Karpas-422 (cell line): ENCODE measurements around the gene MED19. TPM values are rescaled to one million over a fixed set of nuclear protein-coding genes. Genes with fewer than 3 reads are reported as not detected.
"Not testable (repeated sequence)": the region's sequence is repeated elsewhere in the genome, so short reads cannot be mapped to it uniquely, and the experiment has no call there.

Source experiments
- DNase-seq: peaks from one replicate; pipeline ENCODE4 v3.0.0-alpha.2; 2015
- H2AFZ ChIP-seq: fragments of 200-600 bp; sonication (generic); 2 replicates; pipeline ENCODE4 v1.6.1; 2014; ENCODE audit warnings: antibody characterized with exemption, low read length, mixed read lengths
- H3K27ac ChIP-seq: fragments of 200-600 bp; sonication (generic); 2 replicates; pipeline ENCODE4 v1.5.1; 2014; ENCODE audit warnings: mild to moderate bottlenecking, low read length, moderate library complexity
- H3K27me3 ChIP-seq: fragments of 200-600 bp; sonication (generic); 2 replicates; pipeline ENCODE4 v1.6.1; 2014; ENCODE audit warnings: low read length, mixed read lengths
- H3K36me3 ChIP-seq: fragments of 200-600 bp; sonication (generic); 2 replicates; pipeline ENCODE4 v1.6.1; 2014; ENCODE audit warnings: low read length, mixed read lengths; ENCODE audit not compliant: insufficient read depth
- H3K4me1 ChIP-seq: fragments of 200-600 bp; sonication (generic); 2 replicates; pipeline ENCODE4 v1.6.1; 2014; ENCODE audit warnings: mild to moderate bottlenecking, low read length, mixed read lengths
- H3K4me2 ChIP-seq: fragments of 200-600 bp; sonication (generic); 2 replicates; pipeline ENCODE4 v1.6.1; 2014; ENCODE audit warnings: low read length, low read depth, mild to moderate bottlenecking; ENCODE audit not compliant: poor library complexity, severe bottlenecking
- H3K4me3 ChIP-seq: fragments of 200-600 bp; sonication (generic); 2 replicates; pipeline ENCODE4 v1.5.1; 2014; ENCODE audit warnings: mild to moderate bottlenecking, antibody characterized with exemption, low read length, mixed read lengths
- H3K79me2 ChIP-seq: fragments of 200-600 bp; sonication (generic); 2 replicates; pipeline ENCODE4 v1.6.1; 2014; ENCODE audit warnings: mild to moderate bottlenecking, low read length, mixed read lengths
- H3K9ac ChIP-seq: fragments of 200-600 bp; sonication (generic); 2 replicates; pipeline ENCODE4 v1.6.0; 2014; ENCODE audit warnings: low read length
- H3K9me2 ChIP-seq: fragments of 200-600 bp; sonication (generic), shearing (Covaris generic); replicated peaks from 2 replicates; pipeline ENCODE4 v1.6.0; 2014; ENCODE audit warnings: mild to moderate bottlenecking, low read length, moderate library complexity; ENCODE audit not compliant: insufficient read depth
- H3K9me3 ChIP-seq: fragments of 300-700, 200-600 bp; sonication (generic); 2 replicates; pipeline ENCODE4 v1.6.1; 2014; ENCODE audit warnings: low read length, mixed read lengths
- H4K20me1 ChIP-seq: fragments of 200-600 bp; sonication (generic); 2 replicates; pipeline ENCODE4 v1.6.1; 2014; ENCODE audit warnings: mild to moderate bottlenecking, antibody characterized with exemption, low read length, low read depth; ENCODE audit not compliant: insufficient read depth
- total RNA-seq: library from RNA; depleted of rRNA; stranded (reverse); fragments of >200 nt; shearing (Covaris generic); gene quantifications from 2 replicates; pipeline ENCODE4 v1.2.3, GENCODE V29; 2014; ENCODE audit warnings: low replicate concordance

Gene MED19
- total RNA-seq, 1 experiment from 2014 or later, result 12.8 TPM

- H3K36me3 ChIP-seq, result peaks cover 24% of the 10 kb centered on the region; the same call in 1 of the 2 replicates
- no peaks in the 10 kb centered on the region for H3K27me3 ChIP-seq
- no peaks in the 10 kb centered on the region for H4K20me1 ChIP-seq
- H3K27ac ChIP-seq, result peak overlapping the region; percentile 57
- H3K9ac ChIP-seq, result peak overlapping the region; percentile 93
- peaks cover 18% of the 10 kb centered on the region for H3K4me1 ChIP-seq
- peak; percentile 57 for DNase-seq
- peaks cover 22% of the 10 kb centered on the region for H3K79me2 ChIP-seq
- H3K4me3 ChIP-seq, result peak overlapping the region; percentile 84
- peak overlapping the region; percentile 72 for H3K4me2 ChIP-seq
- H3K9me3 ChIP-seq, result no peaks in the 10 kb centered on the region
- H2AFZ ChIP-seq, result no peak overlapping the region
- H3K9me2 ChIP-seq, result no peaks in the 10 kb centered on the region
These were observed 30.1 kb upstream of the MED19 start for GRCh38 chr11:57742087-57742452.

DNA sequence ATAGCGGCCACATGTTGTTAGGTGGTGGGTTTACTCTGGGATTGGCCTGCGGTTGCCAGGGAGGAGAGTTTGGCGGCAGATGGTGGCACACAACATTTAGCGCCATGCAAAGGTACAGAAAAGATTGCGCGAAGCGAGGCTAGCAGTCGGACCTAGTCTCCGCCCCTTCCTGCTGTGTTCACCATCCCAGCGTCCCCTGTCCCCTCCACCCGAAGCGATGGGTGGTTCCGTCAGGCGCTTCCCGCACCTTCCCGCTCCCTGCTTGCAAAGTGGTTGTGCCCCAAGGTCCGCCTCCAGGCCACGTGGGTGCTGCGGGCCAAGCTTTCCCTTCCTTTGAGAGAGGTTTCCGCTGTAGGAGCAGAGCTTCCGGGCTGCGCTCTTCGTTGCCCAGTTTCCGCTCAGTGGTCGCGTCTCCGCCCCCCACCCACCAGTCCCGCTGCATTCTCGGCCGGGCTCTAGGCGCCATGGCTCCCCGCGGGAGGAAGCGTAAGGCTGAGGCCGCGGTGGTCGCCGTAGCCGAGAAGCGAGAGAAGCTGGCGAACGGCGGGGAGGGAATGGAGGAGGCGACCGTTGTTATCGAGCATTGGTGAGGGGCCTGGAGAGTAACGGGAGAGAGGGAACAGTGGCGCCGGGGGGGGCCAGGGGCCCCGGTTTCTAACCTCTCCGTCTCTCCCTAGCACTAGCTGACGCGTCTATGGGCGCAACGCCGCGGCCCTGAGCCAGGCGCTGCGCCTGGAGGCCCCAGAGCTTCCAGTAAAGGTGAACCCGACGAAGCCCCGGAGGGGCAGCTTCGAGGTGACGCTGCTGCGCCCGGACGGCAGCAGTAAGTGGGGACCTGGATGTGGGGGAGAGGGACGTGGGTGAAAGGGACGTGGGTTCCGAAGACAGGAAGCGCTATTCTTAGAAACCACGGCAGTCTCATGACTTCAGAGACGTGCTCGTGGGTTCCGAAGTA lies 29.4 kb upstream of the MED19 start, which contains the start of gene SELENOH:
TSS of gene SELENOH (plus strand) at position 360 of the 955 bp plus-strand sequence. CDS start at position 465, 105 bp downstream.
- peaks cover 28% of the 10 kb centered on the region for H3K79me2 ChIP-seq
- H3K27ac ChIP-seq, result peak within 1 kb of the TSS; percentile 73
- H3K36me3 ChIP-seq, result peaks cover 24% of the 10 kb centered on the region; the same call in 1 of the 2 replicates
- H4K20me1 ChIP-seq, result no peaks in the 10 kb centered on the region
- H3K9me3 ChIP-seq, result no peaks in the 10 kb centered on the region
- peak; percentile 98 for DNase-seq
- peak within 1 kb of the TSS; percentile 93 for H3K9ac ChIP-seq
- no peak within 1 kb of the TSS for H2AFZ ChIP-seq
- peaks cover 18% of the 10 kb centered on the region for H3K4me1 ChIP-seq
- no peaks in the 10 kb centered on the region for H3K9me2 ChIP-seq
- peak within 1 kb of the TSS; percentile 84 for H3K4me3 ChIP-seq
- H3K27me3 ChIP-seq, result no peaks in the 10 kb centered on the region
- peak within 1 kb of the TSS; percentile 72 for H3K4me2 ChIP-seq

DNA sequence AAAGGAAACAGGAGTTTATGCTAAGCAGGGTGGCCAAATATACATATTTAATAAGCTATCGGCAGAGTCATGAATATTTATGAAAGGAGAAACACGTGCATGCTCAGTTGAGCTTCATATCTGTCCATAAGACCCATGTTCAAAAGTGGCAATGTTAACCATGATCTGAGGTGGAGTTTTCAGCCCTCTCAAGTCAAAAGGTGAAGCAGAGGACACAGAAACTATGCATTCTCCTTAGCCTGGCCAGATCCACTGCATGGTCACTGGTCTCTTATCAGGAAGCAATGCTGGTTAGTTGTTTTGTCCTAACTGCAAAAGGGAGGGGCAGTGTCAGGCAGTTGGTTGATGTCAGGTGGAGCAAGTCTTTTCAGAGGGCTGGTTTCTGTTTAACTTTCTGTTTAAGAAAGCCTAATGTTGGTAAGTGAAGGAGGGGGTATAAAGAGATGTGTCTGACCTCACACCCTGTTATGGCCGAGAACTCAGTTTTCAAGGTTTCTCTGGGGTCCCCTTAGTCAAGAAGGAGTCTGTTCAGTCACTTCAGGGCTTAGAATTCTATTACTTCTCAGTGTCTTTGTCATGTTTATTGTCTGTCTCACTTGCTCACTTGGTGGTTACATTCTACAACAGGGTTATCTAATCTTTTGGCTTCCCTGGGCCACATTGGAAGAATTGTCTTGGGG lies 23.7 kb upstream of the MED19 start:
- H3K36me3 ChIP-seq, result peaks cover 4% of the 10 kb centered on the region; the same call in 1 of the 2 replicates

DNA sequence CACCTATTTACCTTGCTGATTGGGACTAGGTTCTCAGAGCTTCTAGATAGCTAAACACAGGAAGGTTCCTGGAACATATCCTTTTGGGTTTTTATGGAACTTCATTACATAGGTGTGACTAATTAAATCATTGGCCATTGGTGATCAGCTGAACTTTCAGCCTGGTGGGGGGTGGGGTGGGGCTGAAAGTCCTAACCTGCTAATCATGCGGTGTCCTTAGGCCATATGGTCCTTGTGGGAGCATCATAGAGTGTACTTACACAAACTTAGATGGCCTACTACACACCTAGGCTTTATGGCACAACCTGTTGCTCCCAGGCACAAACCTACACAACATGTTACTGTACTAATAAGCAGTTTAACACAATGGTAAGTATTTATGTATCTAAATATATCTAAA lies 20.6 kb upstream of the MED19 start:
- Histone ChIP-seq H3K79me2 (peaks cover 86% of the 10 kb centered on the region), H3K9ac (no peak overlapping the region), H3K9me2 (no peaks in the 10 kb centered on the region), H3K9me3 (no peaks in the 10 kb centered on the region), H4K20me1 (peaks cover 4% of the 10 kb centered on the region; the same call in 1 of the 2 replicates), H2AFZ (no peak overlapping the region), H3K27me3 (no peaks in the 10 kb centered on the region), H3K4me3 (no peak overlapping the region), H3K4me2 (no peak overlapping the region), H3K36me3 (no peaks in the 10 kb centered on the region; the same call in 1 of the 2 replicates), H3K4me1 (peaks cover 21% of the 10 kb centered on the region), H3K27ac (no peak overlapping the region)
- no peak for DNase-seq

More for the DNA sequence above, 23.7 kb upstream of the MED19 start:
- no peak overlapping the region for H3K4me3 ChIP-seq
- no peaks in the 10 kb centered on the region for H3K27me3 ChIP-seq
- H3K4me2 ChIP-seq, result no peak overlapping the region
- no peak overlapping the region for H3K27ac ChIP-seq
- H3K79me2 ChIP-seq, result peaks cover 59% of the 10 kb centered on the region
- peaks cover 6% of the 10 kb centered on the region for H3K4me1 ChIP-seq
- H3K9ac ChIP-seq, result no peak overlapping the region
- no peaks in the 10 kb centered on the region for H3K9me3 ChIP-seq
- H2AFZ ChIP-seq, result no peak overlapping the region
- H3K9me2 ChIP-seq, result no peaks in the 10 kb centered on the region
- peaks cover 4% of the 10 kb centered on the region; the same call in 1 of the 2 replicates for H4K20me1 ChIP-seq
- peak; percentile 35 for DNase-seq

DNA sequence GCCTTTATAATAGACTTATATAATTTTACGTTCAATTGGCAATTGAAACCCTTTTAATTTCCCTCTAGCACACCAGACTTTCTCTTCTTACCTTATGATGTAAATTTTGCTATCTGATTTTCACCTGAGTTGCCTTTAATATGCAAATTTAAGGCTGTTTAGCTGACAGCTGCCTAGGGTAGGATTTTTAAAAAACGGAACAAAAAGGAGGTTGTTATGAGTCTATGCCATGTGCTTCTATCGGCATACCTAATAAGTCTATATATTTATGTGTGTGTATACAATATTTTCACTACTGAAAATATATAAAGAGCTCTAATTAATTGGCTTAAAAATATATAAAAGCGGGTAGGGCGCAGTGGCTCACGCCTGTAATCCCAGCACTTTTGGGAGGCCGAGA lies 17.5 kb upstream of the MED19 start:
- peaks cover 35% of the 10 kb centered on the region for H3K4me1 ChIP-seq
- peak overlapping the region; percentile 51 for H3K4me2 ChIP-seq
- H4K20me1 ChIP-seq, result peaks cover 4% of the 10 kb centered on the region; the same call in 1 of the 2 replicates
- no peak for DNase-seq
- no peaks in the 10 kb centered on the region for H3K9me3 ChIP-seq
- peaks cover 5% of the 10 kb centered on the region; the same call in 1 of the 2 replicates for H3K36me3 ChIP-seq
- H3K79me2 ChIP-seq, result peaks cover 95% of the 10 kb centered on the region
- no peak overlapping the region for H3K4me3 ChIP-seq
- H3K27me3 ChIP-seq, result no peaks in the 10 kb centered on the region
- no peaks in the 10 kb centered on the region for H3K9me2 ChIP-seq
- 0 out of 2 replicates have a peak overlapping the region, but pooled peaks have one; percentile 30 for H3K9ac ChIP-seq
- H2AFZ ChIP-seq, result no peak overlapping the region
- peak overlapping the region; percentile 64 for H3K27ac ChIP-seq

GRCh38 chr11:57728829-57729228 lies 16.8 kb upstream of the MED19 start:
- peaks cover 97% of the 10 kb centered on the region for H3K79me2 ChIP-seq
- H3K9me3 ChIP-seq, result no peaks in the 10 kb centered on the region
- H3K4me2 ChIP-seq, result peak overlapping the region; percentile 51
- H3K4me3 ChIP-seq, result no peak overlapping the region
- no peak for DNase-seq
- H3K36me3 ChIP-seq, result peaks cover 5% of the 10 kb centered on the region; the same call in 1 of the 2 replicates
- H3K9ac ChIP-seq, result peak overlapping the region; percentile 30; the same call in 1 of the 2 replicates
- no peak overlapping the region for H2AFZ ChIP-seq
- H3K9me2 ChIP-seq, result no peaks in the 10 kb centered on the region
- peak overlapping the region; percentile 64 for H3K27ac ChIP-seq
- H3K4me1 ChIP-seq, result peaks cover 35% of the 10 kb centered on the region
- H3K27me3 ChIP-seq, result no peaks in the 10 kb centered on the region
- peaks cover 4% of the 10 kb centered on the region; the same call in 1 of the 2 replicates for H4K20me1 ChIP-seq

DNA sequence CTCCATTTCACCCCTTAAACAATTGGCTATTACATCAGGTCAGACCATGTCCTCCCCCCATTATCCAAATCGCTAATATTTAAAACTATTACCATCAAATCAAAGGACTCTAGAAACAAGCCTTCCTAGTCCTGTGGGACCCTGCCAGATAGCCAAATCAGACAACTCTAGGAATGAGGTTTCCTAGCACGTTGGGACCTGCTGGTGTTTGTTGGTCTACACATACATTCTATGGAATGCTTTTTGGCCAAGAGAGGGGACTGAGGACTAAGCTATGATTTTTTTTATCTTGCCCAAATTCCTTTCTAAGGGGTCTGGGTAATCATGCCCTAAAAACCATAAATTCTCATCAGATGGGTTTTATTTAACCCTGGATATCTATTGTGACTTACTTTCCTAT lies 15.2 kb upstream of the MED19 start:
- Histone ChIP-seq H2AFZ (no peak overlapping the region), H3K9me2 (no peaks in the 10 kb centered on the region), H3K27me3 (no peaks in the 10 kb centered on the region), H3K36me3 (peaks cover 13% of the 10 kb centered on the region; the same call in 1 of the 2 replicates), H3K4me1 (peaks cover 35% of the 10 kb centered on the region), H3K9me3 (no peaks in the 10 kb centered on the region), H3K4me2 (no peak overlapping the region), H3K79me2 (peaks cover 93% of the 10 kb centered on the region), H3K9ac (no peak overlapping the region), H3K4me3 (no peak overlapping the region), H4K20me1 (no peaks in the 10 kb centered on the region), H3K27ac (no peak overlapping the region)
- DNase-seq, result no peak

DNA sequence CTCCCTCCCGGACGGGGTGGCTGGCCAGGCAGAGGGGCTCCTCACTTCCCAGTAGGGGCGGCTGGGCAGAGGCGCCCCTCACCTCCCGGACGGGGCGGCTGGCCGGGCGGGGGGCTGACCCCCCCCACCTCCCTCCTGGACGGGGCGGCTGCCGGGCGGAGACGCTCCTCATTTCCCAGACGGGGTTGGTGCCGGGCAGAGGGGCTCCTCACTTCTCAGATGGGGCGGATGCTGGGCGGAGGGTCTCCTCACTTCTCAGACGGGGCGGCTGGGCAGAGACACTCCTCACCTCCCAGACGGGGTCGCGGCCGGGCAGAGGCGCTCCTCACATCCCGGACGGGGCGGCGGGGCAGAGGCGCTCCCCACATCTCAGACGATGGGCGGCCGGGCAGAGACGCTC lies 4.7 kb upstream of the MED19 start:
- peaks cover 16% of the 10 kb centered on the region for H3K4me1 ChIP-seq
- peaks cover 22% of the 10 kb centered on the region; the same call in 1 of the 2 replicates for H3K36me3 ChIP-seq
- not testable (repeated sequence) for H3K27ac ChIP-seq, H3K9me3 ChIP-seq, H3K27me3 ChIP-seq, H4K20me1 ChIP-seq, H2AFZ ChIP-seq, H3K9ac ChIP-seq, H3K9me2 ChIP-seq, DNase-seq, H3K4me3 ChIP-seq, H3K4me2 ChIP-seq
- peaks cover 65% of the 10 kb centered on the region for H3K79me2 ChIP-seq
